GM23338 (cell line): ENCODE results near the gene DNAH6.

Experiments used
- CTCF ChIP-seq, 2 experiments: fragments of 200-600 bp in 1 of 2; sonication (generic) in 1 of 2; conservative IDR thresholded peaks; 2 replicates each; pipeline versions ENCODE4 v1.5.1 to v1.6.1; 2016 to 2017; ENCODE audit warnings: antibody characterized with exemption in 2 of 2, low read depth in 2 of 2, mild to moderate bottlenecking in 2 of 2, moderate library complexity in 1 of 2
- ETS1 ChIP-seq: IDR thresholded peaks from 2 replicates; pipeline ENCODE4 v1.6.1; 2016; ENCODE audit warnings: antibody characterized with exemption
- EZH2 ChIP-seq: fragments of 200-600 bp; sonication (generic); IDR thresholded peaks from one replicate; pipeline ENCODE4 v1.8.0; 2017; ENCODE audit warnings: antibody characterized with exemption, mild to moderate bottlenecking, low read depth; ENCODE audit not compliant: unreplicated experiment
- EZH2phosphoT487 ChIP-seq: fragments of 200-600 bp; sonication (generic); IDR thresholded peaks from one replicate; pipeline ENCODE4 v1.8.1; 2018; ENCODE audit warnings: antibody characterized with exemption; ENCODE audit not compliant: unreplicated experiment
- JUNB ChIP-seq: IDR thresholded peaks from one replicate; pipeline ENCODE4 v1.6.1; 2016; ENCODE audit warnings: antibody characterized with exemption; ENCODE audit not compliant: unreplicated experiment
- POLR2AphosphoS5 ChIP-seq: IDR thresholded peaks from 2 replicates; pipeline ENCODE4 v1.6.1; 2016; ENCODE audit warnings: antibody characterized with exemption, low read depth
- REST ChIP-seq: IDR thresholded peaks from one replicate; pipeline ENCODE4 v1.6.1; 2018; ENCODE audit warnings: antibody characterized with exemption; ENCODE audit not compliant: unreplicated experiment
- ZNF114 ChIP-seq: fragments of 250-450 bp; sonication (Bioruptor Pico); IDR thresholded peaks from 2 replicates; pipeline ENCODE4 v1.5.0; 2020; ENCODE audit warnings: mild to moderate bottlenecking, moderate library complexity
- ZNF331 ChIP-seq: fragments of 250-450 bp; sonication (Bioruptor Pico); IDR thresholded peaks from 2 replicates; pipeline ENCODE4 v1.5.0; 2020; ENCODE audit warnings: low read depth, mild to moderate bottlenecking, moderate library complexity
- ZNF462 ChIP-seq: fragments of 250-450 bp; sonication (Bioruptor Pico); IDR thresholded peaks from 2 replicates; pipeline ENCODE4 v1.5.0; 2020; ENCODE audit warnings: mild to moderate bottlenecking, moderate library complexity

- TF ChIP-seq ZNF462 (no peak), EZH2 (no peak), CTCF (conservative IDR thresholded peaks at IDR 0.05; ENCODE audit: low read depth in 2 of 2) (no peak), JUNB (no peak), POLR2AphosphoS5 (no peak), REST (no peak), EZH2phosphoT487 (no peak), ZNF331 (CRISPR knock-in tag) (no peak), ZNF114 (CRISPR knock-in tag) (no peak), ETS1 (no peak)
Measured at GRCh38 chr2:84711651-84712050, 195.4 kb downstream of the DNAH6 start.
